HG02973 (cell line): Measurements from ENCODE around the gene CBLIF.
"Not testable (repeated sequence)": the region's sequence is repeated elsewhere in the genome, so short reads cannot be mapped to it uniquely, and the experiment has no call there.

ENCODE experiments used
- ATAC-seq: cut with Tn5 transposase; IDR thresholded peaks from one replicate; pipeline ENCODE4 v1.9.1; 2021; ENCODE audit warnings: moderate library complexity; ENCODE audit not compliant: unreplicated experiment

CBLIF gene

GRCh38 chr11:59845399-59845798 lies at the start of gene CBLIF:
CBLIF (minus strand) TSS chr11:59845499; CDS start chr11:59845453, 46 bp downstream.
- no peak for ATAC-seq

GRCh38 chr11:59894616-59895015 lies 49.3 kb upstream of the CBLIF start:
- ATAC-seq, result no peak

- ATAC-seq, result no peak
Measured at GRCh38 chr11:59891781-59892181, 46.5 kb upstream of the CBLIF start.

GRCh38 chr11:59887156-59887555 lies 41.9 kb upstream of the CBLIF start:
- not testable (repeated sequence) for ATAC-seq

- ATAC-seq, result no peak
Measured at GRCh38 chr11:59883597-59883996, 38.3 kb upstream of the CBLIF start.

GRCh38 chr11:59879567-59879966 lies 34.3 kb upstream of the CBLIF start:
- no peak for ATAC-seq

- ATAC-seq, result no peak
Measured at GRCh38 chr11:59878575-59878974, 33.3 kb upstream of the CBLIF start, which contains the start of gene OOSP3. OOSP3 (plus strand) TSS chr11:59878782; CDS start chr11:59878809, 27 bp downstream.

- no peak for ATAC-seq
Measured at GRCh38 chr11:59877784-59878183, 32.5 kb upstream of the CBLIF start.

- no peak for ATAC-seq
Measured at GRCh38 chr11:59877325-59877724, 32.0 kb upstream of the CBLIF start.

- no peak for ATAC-seq
Measured at GRCh38 chr11:59875856-59876519, 30.7 kb upstream of the CBLIF start.

GRCh38 chr11:59872076-59872475 lies 26.8 kb upstream of the CBLIF start:
- no peak for ATAC-seq

- no peak for ATAC-seq
Measured at GRCh38 chr11:59867946-59868345, 22.6 kb upstream of the CBLIF start.

- ATAC-seq, result no peak
Measured at GRCh38 chr11:59866836-59867235, 21.5 kb upstream of the CBLIF start.

- ATAC-seq, result no peak
Measured at GRCh38 chr11:59866397-59866796, 21.1 kb upstream of the CBLIF start, which contains the start of gene TCN1. TCN1 (minus strand) TSS chr11:59866487; CDS start chr11:59866470, 17 bp downstream.

GRCh38 chr11:59865031-59865430 lies 19.7 kb upstream of the CBLIF start:
- no peak for ATAC-seq

GRCh38 chr11:59862252-59862651 lies 17.0 kb upstream of the CBLIF start:
- ATAC-seq, result no peak

GRCh38 chr11:59859673-59860072 lies 14.4 kb upstream of the CBLIF start:
- ATAC-seq, result no peak

- ATAC-seq, result no peak
Measured at GRCh38 chr11:59857439-59858434, 12.4 kb upstream of the CBLIF start.

- ATAC-seq, result no peak
Measured at GRCh38 chr11:59854871-59855270, 9.6 kb upstream of the CBLIF start.

- not testable (repeated sequence) for ATAC-seq
Measured at GRCh38 chr11:59851416-59851815, 6.1 kb upstream of the CBLIF start.

- not testable (repeated sequence) for ATAC-seq
Measured at GRCh38 chr11:59849551-59849950, 4.3 kb upstream of the CBLIF start.

- no peak for ATAC-seq
Measured at GRCh38 chr11:59849129-59849528, 3.8 kb upstream of the CBLIF start.
